Lung (tissue), 12 donors: ENCODE measurements around the gene THTPA. TPM values are rescaled to one million over a fixed set of nuclear protein-coding genes. Genes with fewer than 3 reads are reported as not detected.

ENCODE experiments used
- ATAC-seq: fragments of 200-7000 bp; cut with Tn5 transposase; one replicate; pipeline ENCODE4 v1.9.1; 2020; ENCODE audit warnings: moderate number of reproducible peaks; ENCODE audit not compliant: insufficient read depth, low FRiP score
- DNase-seq, 3 donors: peaks; one replicate each; pipeline ENCODE4 v3.0.0-alpha.2; 2013 to 2017
- H3K27ac ChIP-seq, 2 donors: one replicate each; pipeline ENCODE4 v1.5.1; 2013; ENCODE audit warnings: mild to moderate bottlenecking in 2 of 2, moderate library complexity in 2 of 2, control low read depth in 1 of 2, inconsistent platforms in 1 of 2, low read depth in 1 of 2, low read length in 1 of 2
- H3K27me3 ChIP-seq, 3 donors: one replicate each; pipeline ENCODE4 v1.5.1; 2013; ENCODE audit warnings: low read length in 2 of 3; ENCODE audit not compliant: control insufficient read depth in 3 of 3, insufficient read depth in 3 of 3
- H3K36me3 ChIP-seq, 4 donors: one replicate each; pipeline ENCODE4 v1.5.1; 2013; ENCODE audit warnings: low read length in 4 of 4, mild to moderate bottlenecking in 1 of 4, moderate library complexity in 1 of 4; ENCODE audit not compliant: control insufficient read depth in 4 of 4, insufficient read depth in 4 of 4
- H3K4me1 ChIP-seq, 5 donors: one replicate each; pipeline ENCODE4 v1.5.1; 2013; ENCODE audit warnings: low read length in 5 of 5, mild to moderate bottlenecking in 2 of 5, moderate library complexity in 1 of 5; ENCODE audit not compliant: control insufficient read depth in 5 of 5, insufficient read depth in 5 of 5
- H3K4me3 ChIP-seq: one replicate; pipeline ENCODE4 v1.5.1; 2013; ENCODE audit warnings: mild to moderate bottlenecking, control low read depth, moderate library complexity
- H3K9ac ChIP-seq, 2 donors: one replicate each; pipeline ENCODE4 v1.5.1; 2013; ENCODE audit warnings: low read length in 2 of 2, control low read depth in 1 of 2; ENCODE audit not compliant: insufficient read depth in 1 of 2
- H3K9me3 ChIP-seq, 4 donors: one replicate each; pipeline ENCODE4 v1.5.1; 2013; ENCODE audit warnings: low read length in 3 of 4, mild to moderate bottlenecking in 1 of 4, moderate library complexity in 1 of 4; ENCODE audit not compliant: control insufficient read depth in 4 of 4, insufficient read depth in 3 of 4
- CTCF ChIP-seq: IDR thresholded peaks from 2 replicates; pipeline ENCODE4 v1.5.1; 2012; ENCODE audit warnings: mild to moderate bottlenecking; ENCODE audit errors: control extremely low read depth, extremely low read depth
- WGBS, 2 donors: extraction: QIAGEN DNeasy Blood & Tissue Kit; methylation state at CpG; one replicate each; pipeline ENCODE4 v1.1.7; 2013; 5-methylcytosine and 5-hydroxymethylcytosine counted together
- polyA plus RNA-seq, 2 donors: library from polyadenylated mRNA; stranded (reverse); fragments of 200-250 nt; gene quantifications; one replicate each; pipeline ENCODE4 v1.2.1, GENCODE V29; 2013
- total RNA-seq, 2 donors: library from RNA; depleted of rRNA in 1 of 2; stranded (reverse); fragments of >200 nt in 1 of 2; gene quantifications; one replicate each; pipeline ENCODE4 v1.2.1, GENCODE V29; 2014 to 2021
- donor health status: control.
- donor health status: control.
- donor health status: Bipolar disorder and iron deficiency.
- donor health status: healthy.
- donor health status: DM: yes; HTN: yes; CAD: no.

The THTPA gene
- total and polyA plus RNA-seq, 4 donors: 7.7 to 22.1 (median 14.1) TPM

DNA sequence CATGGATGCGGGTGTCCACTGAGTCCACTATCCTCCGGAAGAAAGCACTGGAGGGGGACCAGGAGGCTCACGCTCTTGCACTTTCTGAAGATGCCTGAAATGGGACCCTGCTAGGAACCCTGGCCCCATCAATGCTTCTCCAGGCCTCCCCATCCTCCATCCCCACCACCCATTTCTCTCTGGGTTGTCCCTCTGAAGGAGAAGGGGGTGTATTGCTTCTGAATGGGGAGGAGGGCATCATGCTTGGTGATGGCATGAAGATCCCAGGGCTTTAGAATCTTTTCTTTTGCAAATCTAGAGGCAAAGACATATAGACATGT lies 23.2 kb downstream of the THTPA start:
- 61 to 80% methylated on average over 3 of the region's 3 CpGs for WGBS, 2 donors
- no peak for ATAC-seq

DNA sequence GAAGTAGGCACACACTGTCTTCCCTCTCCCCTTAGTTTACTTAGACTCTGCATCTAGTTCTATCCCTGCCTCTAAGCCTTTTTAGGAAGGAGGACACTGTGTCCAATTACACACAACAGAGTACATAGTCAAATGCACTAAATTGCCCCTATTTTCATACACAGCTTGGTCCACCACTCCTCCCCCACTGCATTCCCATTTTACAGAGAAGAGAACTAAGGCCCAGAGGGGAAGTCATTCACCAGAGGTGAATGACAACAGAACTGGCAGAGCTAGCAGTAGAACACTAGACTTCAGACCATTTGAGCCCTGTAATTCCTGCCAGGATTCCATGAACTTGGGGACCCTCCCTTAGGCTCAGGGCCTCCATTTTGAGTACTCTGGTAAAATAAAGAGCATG lies 23.7 kb downstream of the THTPA start:
- Histone ChIP-seq H3K4me1 (peaks cover 0 to 13% (median 0%) of the 10 kb centered on the region in 5 donors), H3K9me3 (no peaks in the 10 kb centered on the region), H3K27me3 (peaks cover 5 to 47% (median 29%) of the 10 kb centered on the region in 3 donors), H3K36me3 (no peaks in the 10 kb centered on the region), H3K9ac (no peak overlapping the region), H3K4me3 (no peak overlapping the region), H3K27ac (no peak overlapping the region)
- no peak for ATAC-seq
- no peak for TF ChIP-seq CTCF
- no peak for DNase-seq

More for the DNA sequence above, 23.2 kb downstream of the THTPA start:
- Histone ChIP-seq H3K27ac (no peak overlapping the region), H3K4me3 (no peak overlapping the region), H3K27me3 (peaks cover 5 to 52% (median 34%) of the 10 kb centered on the region in 3 donors), H3K9ac (no peak overlapping the region), H3K9me3 (no peaks in the 10 kb centered on the region), H3K4me1 (peaks cover 0 to 13% (median 0%) of the 10 kb centered on the region in 5 donors), H3K36me3 (no peaks in the 10 kb centered on the region)
- DNase-seq: no peak
- TF ChIP-seq CTCF: no peak

DNA sequence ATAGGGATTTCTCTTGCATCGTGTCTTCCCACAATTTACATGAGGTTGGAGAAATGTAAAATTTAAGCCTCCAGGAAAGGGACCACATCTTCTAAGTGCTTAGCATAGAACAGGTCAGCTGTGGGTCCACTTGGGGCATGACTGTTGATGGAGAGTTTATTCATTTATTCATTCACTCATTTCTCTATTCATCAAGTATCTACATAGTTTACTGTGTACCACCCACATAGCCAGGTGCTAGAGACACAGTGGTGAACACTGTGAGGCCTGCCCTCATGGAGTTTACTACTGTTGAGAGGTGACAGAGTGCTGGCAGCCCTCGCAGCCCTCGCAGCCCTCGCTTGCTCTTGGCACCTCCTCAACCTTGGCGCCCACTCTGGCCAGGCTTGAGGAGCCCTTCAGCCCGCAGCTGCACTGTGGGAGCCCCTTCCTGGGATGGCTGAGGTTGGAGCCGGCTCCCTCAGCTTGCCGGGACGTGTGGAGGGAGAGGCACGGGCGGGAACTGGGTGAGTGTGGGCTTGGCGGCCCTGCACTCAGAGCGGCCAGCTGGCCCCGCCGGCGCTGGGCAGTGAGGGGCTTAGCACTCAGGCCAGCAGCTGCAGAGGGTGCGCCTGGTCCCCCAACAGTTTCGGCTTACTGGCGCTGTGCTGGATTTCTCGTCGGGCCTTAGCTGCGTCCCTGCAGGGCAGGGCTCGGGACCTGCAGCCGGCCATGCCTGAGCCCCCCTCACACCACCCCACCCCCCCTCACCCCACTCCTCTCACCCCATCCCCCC lies 24.3 kb downstream of the THTPA start:
- no peaks in the 10 kb centered on the region for H3K36me3 ChIP-seq
- H3K4me3 ChIP-seq: no peak overlapping the region
- TF ChIP-seq CTCF: no peak
- H3K27me3 ChIP-seq: peaks cover 5 to 41% (median 23%) of the 10 kb centered on the region in 3 donors
- H3K4me1 ChIP-seq: peaks cover 0 to 13% (median 0%) of the 10 kb centered on the region in 5 donors
- H3K9ac ChIP-seq: no peak overlapping the region
- DNase-seq: no peak
- no peak for ATAC-seq
- 89 to 91% methylated on average over 23 to 24 of the region's 24 CpGs for WGBS, 2 donors
- no peak overlapping the region for H3K27ac ChIP-seq
- H3K9me3 ChIP-seq: no peaks in the 10 kb centered on the region

GRCh38 chr14:23580948-23581281 lies 24.8 kb downstream of the THTPA start:
- 91 to 96% methylated on average over 5 to 8 of the region's 8 CpGs for WGBS, 2 donors
- DNase-seq (no peak), ATAC-seq (no peak)
- Histone ChIP-seq H3K27ac (no peak overlapping the region), H3K4me1 (peaks cover 0 to 13% (median 0%) of the 10 kb centered on the region in 5 donors), H3K9me3 (no peaks in the 10 kb centered on the region), H3K4me3 (no peak overlapping the region), H3K9ac (no peak overlapping the region), H3K36me3 (no peaks in the 10 kb centered on the region), H3K27me3 (peaks cover 5 to 39% (median 21%) of the 10 kb centered on the region in 3 donors)
- TF ChIP-seq CTCF: no peak
